HG03175 (cell line): Measurements from ENCODE around the gene PDLIM4.

Experiments used
- ATAC-seq: cut with Tn5 transposase; IDR thresholded peaks from one replicate; pipeline ENCODE4 v1.9.1; 2021; ENCODE audit warnings: mild to moderate bottlenecking, moderate library complexity; ENCODE audit not compliant: unreplicated experiment

Gene PDLIM4

DNA sequence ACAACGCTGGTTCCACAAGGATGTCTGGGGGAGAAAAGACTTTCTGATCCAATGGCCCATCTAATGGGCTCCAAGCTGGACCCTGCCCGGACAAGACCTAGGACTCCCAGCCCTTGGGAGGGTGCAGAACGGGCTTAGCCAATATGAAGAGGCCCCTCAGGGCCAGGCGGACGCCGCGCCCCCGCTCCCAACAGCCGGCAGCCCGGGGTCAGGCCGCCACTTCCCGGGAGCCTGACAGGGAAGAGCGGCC, 30.3 kb upstream of the PDLIM4 start:
- no peak for ATAC-seq

DNA sequence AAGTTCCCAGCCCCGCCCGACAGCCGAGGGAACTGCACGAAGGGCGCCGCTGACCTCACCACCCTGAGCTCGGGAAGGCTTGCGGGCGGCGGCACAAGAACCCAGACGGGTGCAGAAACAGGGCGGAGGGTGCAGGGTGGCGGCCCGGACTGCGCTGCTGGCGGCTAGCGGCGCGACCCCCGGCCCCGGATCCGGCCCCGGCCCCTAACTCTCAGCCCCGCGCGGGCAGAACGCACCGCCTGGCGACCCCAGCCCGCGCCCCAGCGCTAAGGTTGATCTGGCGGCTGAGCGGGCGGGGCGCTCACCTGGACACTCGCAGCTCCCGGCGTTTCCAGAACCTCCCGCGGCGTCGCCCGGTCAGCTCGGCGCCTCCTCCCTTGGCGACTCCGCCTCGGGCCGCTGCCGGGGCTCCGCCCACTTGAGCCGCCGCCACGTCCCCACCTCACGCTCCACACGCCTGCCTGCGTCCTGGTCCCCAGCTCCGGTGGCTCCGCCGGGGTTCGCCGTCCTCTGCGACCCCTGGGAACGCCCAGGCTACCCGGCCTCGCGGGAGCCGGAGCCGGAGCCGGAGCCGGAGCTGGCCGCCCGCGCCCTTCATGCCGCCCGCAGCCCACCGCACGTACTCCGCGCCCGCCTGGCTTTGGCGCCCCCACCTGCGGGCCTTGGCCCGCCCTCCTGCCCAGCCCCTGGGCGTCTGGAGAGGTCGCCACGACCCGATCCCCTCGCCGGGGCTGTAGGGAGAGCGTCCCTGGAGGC, 29.8 kb upstream of the PDLIM4 start, which contains the start of gene P4HA2:
Gene P4HA2, minus strand, starts transcription at position 369 of the 756 bp plus-strand sequence. CDS start 9,227 bp downstream, outside the sequence.
- peak; percentile 89 for ATAC-seq

DNA sequence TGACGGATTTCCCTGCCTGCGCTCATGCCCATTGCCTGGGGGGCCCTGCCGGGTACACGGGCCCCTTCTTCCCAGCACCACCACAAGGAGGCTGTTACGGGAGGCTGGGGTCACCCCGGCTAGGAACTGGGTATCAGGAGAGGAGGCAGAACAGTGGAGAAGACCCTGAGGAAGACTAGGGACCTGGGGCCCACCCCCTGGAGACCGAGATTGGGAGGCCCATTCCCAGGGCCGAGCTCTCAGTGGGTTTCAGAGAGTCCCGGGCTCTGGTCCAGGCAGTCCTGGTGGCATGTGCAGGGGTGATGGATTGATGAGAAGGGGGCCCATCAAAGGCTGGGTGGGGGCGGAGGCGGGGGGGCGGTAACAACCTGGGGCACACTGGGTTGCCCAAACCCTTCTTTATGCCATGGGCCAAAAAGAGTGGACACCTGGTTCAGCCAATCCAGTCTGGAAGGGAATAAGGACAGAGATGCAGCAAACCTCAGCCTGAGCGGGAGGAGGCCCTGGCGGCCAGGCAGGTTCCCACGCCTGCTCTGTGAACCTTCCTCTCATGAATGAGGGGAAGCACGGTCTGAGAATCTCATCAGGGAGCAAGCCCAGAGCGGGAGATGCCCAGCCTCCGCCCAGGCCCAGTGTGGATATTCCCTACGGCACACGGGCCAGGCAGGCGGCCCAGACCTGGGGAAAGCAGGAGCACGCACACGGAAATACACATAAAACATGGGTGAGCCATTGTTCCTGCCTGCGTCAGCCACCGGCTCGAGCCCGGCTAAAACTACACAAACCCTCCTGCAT, 29.1 kb upstream of the PDLIM4 start:
- no peak for ATAC-seq

DNA sequence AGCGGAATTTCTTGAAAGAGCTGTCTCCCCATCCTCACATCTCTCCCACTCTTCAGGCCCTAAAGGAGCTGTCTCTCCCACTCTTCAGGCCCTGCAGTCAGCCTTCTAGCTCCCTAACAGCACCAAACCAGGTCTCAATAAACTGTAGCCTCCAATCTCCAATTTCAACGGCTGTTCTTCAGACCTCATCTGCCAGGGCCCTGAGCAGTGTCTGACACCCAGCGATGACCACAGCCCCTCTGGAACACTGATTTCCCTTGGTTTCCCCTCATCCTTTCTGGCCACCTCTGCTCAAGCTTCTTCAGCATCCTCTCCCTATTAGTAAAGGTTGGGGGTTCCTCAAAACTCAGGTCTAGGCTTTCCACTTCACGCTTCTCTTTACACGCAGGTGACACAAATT, 28.3 kb upstream of the PDLIM4 start:
- no peak for ATAC-seq

DNA sequence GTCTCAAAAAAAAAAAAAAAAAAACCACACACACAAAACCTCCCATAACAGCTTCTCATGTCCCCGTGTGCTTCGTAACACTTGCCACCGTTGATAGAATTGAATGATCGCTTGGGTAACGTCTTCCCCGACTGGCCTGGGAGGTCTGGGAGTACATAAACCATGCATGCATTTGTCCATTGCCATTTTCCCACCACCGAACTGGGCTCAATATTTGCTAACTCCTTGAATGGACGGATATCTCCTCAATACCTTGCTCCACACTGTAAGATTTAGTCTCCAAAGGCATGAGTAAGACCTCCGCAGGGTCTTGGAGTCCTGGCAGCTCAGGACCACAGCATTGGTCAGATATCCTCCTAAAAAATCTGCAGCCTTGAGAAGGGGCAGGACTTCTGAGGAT, 26.6 kb upstream of the PDLIM4 start:
- no peak for ATAC-seq

DNA sequence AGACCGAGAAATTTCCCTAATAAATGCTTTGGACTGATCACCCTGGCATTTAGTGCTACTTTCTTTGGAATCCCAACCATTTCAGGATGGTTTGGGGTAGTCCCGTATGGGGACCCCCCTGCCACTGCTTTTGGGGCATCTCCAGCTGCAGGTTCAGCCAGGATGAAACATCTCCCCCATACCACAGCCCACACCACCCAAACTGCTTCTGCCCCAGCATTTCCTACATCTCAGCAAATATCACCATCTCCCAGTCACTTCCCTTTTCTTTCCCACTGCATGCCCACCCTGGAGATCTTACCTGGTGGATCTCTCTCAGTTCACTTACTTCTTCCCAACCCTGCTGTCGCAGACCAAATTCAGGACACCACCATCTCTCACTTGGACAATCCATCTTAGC, 25.0 kb upstream of the PDLIM4 start:
- no peak for ATAC-seq

DNA sequence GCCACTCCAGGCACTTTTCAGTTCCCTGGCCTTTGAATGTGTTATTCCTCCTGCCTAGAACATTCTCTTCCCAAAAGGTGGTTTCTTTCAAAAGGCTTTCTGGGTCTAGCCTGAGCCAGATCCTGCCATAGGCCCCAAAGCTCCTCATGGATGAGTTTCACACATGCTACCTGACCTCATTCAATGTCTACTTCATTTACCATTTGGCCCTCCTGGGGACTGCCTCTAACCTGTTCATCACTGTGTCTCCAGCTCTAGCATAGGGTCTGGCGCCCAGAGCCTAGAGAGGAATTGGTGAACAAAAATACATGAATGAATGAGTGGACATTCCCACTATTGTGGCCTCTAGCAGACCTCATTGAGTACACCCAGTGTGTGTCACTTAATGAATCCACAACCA, 24.4 kb upstream of the PDLIM4 start:
- no peak for ATAC-seq

DNA sequence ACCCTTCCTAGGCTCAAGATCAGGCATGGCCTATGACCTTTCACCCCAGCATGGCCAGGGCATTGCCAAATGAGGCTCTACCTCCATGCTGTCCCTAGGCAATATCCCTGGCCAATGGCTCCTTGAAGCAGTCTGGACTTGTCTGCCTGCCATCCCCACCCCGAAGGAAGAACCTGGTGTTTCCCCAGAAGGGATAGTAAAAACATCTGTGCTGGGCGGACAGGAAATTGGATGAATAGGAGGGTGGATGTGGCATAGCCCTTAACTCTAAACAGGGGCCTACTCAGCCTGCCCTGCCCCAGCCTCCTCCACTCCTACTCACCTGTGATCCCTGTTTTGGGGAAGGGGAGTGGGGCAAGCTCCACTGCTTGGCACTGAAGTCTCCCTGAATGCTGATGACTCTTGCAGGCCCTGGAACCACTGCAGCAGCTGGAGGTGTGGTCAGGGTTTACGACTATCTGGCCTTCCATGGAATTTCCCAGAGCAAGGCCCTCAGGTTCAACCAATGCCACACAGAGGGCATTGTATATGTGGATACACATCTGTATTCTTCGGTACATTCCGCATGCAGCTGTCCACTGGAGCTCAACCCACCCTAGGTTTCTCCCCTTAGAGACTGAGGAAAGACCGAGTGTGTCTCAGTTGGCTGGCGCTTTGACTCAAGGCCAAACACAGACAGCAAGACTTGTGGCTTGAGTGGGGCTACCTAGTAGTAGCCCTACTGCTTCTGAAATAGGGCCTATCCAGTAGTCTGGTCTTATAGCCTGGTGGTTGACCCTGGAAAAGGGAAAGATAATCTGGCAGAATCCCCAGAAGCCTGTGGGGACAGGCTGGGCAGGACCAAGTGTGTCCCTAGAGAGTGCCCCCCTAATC, 23.4 kb upstream of the PDLIM4 start:
- no peak for ATAC-seq

DNA sequence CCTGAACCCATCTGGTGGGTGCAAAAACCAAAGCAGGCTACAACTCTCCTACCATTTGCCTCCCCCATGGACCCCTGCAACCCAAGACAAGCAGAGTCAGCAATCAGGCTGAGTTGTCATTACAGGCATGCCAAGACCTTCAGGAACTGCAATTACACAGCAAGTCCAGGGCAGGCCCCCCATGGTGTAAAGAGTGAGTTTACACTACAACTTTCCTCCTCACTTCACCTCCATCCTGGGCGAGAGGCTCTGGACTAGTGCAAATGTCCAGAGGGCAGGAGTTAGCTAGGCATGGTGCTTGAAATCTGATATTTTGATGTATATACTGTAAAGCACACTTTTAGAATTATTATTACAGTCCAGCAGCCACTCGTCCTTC, 22.8 kb upstream of the PDLIM4 start:
- no peak for ATAC-seq

DNA sequence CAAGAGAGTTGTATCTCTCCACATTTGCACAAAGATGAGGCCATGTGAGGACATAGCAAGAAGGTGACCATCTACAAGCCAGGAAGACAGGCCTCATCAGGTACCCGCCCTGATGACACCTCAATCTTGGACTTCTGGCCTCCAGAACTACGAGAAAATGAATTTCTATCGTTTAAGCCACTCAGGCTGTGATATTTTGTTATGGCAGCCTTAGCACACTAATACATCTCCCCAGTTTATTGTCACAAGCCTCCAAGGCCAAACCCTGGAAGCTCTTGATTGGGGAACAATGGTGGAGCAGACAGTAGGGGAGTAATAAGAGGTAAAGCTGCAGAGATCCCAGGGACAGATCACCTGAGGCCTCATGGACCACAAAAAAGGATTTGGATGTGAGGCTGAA, 22.2 kb upstream of the PDLIM4 start:
- no peak for ATAC-seq

DNA sequence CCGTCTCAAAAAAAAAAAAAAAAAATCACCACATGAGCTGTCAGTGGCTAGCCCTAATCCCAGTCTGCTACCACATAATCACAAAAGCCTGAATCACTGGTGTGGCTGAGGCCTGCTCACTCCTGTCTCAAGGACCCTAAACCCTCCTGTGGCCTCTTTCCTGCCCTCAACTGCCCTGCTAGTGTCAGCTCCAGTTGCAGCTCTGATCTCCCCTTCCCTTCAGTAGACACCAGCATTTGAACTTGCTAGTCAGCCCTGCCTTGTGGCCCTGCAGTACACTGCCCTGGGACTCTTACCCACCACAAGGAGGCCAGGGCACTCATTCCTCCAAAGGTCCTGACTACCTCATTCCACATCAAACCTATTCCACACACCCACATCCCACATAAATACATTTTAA, 20.4 kb upstream of the PDLIM4 start:
- ATAC-seq, result no peak

DNA sequence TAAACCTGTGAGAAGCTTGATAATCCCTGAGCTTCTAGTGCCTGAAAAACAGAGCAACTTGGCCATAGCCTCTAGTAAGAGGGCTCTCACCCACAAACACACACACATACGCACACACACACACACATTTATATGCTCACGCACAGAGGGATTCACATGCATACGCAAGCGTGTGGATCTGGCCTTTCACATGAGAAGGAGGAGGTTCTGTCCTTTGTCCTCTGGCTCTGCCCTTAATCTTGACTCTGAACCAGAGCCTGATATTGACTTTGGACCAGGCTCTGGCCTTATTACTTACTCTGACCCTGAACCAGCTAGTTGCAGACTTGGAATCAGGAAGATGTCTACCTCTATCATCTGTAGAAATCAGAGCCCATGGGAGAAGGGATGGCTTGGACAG, 19.8 kb upstream of the PDLIM4 start:
- no peak for ATAC-seq

DNA sequence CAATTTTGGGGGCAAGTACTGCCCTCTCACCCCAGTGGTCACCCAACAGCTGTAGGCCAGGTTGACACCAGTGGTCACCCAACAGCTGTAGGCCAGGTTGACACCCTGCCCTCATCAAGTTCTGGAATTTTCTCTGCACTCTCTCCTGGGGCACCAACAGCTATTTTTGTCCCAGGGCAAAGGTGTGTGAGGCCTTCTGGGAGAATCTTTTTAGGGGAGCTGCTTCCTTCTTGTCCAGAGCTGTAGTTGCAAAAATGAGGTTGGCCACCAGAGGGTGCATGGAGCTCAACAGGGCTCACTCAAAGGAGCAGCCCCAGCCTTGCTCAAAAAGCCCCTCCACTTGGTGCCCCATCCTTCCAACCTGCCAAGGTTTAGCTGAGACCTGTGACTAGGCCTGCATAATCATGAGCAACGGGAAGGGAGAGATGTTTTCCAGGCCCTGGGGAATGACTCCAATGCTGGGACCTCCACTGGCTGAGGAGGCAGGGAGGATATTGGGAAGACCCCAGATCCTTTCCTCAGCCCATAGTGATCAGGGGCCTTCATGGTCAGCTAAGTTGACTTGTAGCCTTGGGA, 19.2 kb upstream of the PDLIM4 start:
- peak; percentile 78 for ATAC-seq

DNA sequence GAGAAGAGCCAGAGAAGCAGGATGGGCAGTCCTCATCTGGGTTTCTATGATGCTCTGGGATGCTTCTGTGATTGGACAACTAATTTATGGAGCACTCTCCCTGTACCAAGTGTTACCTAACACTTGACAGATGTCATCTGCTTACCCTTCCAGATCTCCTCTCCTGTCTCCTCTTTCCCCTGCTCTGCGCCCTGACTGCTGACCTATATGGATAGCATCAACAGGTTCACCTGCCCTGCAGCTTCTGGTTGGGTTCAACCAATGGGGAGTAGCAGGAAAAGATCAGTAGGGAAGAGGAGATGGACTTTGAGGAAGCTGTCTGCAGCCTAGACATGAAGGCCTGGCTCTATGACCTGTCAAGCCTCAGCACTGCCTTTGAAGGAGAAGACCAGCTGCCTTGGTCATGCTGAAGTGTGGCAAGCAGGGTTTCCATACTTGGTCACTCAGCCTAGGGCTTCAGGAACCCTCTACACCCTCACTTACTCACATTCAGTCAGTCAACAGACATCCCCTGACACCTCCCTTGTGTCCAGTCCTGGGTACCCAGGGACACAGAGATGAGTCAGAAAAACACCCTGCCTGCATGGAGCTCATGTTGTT, 18.5 kb upstream of the PDLIM4 start:
- no peak for ATAC-seq

DNA sequence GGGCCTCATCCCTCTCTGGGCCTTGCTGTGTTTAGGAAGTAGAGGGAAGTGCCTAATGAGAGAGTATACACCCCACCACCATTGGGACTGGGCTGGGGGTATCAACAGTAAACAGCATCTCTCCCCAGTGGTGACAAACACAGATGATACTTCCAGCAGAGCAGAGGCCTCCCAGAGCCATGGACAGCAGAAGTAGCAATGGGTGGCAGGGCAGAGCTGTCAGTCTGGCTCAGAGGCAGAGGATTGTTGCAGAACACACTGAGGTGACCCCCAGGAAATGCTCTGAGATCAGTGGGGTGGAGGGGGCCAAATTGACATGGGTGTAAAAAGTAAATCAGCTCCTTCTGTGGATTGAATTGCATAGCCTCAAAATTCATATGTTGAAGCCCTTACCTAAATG, 17.7 kb upstream of the PDLIM4 start:
- ATAC-seq, result no peak

DNA sequence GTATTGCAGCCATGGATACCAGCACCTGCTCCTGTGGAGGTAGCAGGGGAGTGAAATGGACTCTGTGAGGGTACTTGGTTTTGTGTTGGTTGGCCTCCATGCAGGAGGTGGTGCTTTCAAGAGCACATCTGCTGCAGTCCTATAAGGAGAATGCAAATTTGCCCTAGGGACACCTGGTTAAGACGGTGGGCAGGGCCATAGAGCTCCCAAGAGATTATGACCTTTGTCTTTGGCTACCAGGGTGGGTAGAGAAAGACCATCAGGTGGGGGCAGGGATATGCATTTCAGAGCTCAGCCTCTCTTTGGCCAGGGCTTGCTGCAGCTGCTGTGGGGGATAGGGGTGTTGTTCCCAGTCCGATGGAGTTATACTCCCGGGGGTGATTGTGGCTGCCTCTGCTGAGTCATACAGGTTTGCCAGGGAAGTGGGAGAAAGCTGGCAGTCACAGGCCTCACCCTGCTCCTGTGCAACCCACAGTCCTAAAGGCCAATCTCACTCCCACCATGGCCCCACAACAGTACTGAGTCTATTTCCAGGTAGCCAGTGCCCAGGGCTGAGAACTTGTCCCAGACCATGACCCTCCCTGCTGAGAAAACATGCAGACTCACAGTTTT, 14.0 kb upstream of the PDLIM4 start:
- no peak for ATAC-seq

DNA sequence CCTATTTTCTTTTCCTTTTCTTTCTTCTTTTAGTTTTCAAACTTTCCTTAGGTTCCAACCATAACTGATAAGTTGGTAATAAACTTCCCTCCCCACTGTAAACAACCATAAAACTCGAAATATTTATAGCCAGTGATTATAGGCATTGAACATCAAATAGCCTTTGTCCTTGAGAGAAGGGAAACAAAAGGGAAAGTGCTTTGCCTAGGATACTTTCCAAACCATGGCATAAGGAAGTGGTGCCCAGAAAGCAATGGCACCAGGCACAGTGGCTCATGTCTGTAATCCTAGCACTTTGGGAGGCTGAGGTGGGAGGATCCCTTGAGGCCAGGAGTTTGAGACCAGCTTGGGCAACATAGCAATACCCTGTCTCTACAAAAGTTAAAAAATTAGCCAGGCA, 11.9 kb upstream of the PDLIM4 start:
- no peak for ATAC-seq

DNA sequence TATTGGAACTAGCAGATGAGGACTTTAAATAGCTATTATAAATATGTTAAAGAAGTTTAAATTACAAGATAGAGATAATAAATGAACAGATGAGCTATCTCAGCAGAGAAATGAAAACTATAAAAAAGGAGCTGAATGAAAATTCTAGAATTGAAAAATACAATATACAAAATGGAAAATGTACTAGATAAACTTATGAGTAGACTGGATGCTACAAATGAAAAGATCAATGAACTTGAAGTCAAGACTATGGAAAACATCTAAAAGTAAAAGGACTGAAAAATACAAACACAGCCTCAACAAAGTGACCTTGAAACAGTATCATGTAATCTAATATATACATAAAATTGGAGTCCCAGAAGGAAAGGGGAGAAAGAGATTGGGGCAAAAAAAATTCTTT, 10.7 kb upstream of the PDLIM4 start:
- no peak for ATAC-seq

DNA sequence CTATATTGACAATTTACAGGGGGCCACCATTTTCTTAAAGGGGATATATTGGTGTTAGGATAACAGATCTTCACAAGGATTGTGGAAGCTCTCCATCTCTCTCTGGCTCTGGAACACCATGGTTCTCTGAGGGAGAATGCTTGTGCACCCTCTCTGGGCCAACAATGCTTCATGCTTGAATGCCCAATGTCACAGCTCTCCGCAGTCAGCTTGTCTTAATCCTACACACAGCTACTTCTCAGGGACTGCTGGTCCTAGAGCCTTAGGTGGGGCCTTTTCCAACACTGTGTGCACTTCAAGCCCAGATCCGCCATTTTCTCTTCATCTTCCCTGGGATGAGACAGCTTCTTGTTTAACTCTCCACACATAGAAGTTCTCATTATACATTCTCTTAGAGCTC, 6.9 kb upstream of the PDLIM4 start:
- ATAC-seq, result no peak

DNA sequence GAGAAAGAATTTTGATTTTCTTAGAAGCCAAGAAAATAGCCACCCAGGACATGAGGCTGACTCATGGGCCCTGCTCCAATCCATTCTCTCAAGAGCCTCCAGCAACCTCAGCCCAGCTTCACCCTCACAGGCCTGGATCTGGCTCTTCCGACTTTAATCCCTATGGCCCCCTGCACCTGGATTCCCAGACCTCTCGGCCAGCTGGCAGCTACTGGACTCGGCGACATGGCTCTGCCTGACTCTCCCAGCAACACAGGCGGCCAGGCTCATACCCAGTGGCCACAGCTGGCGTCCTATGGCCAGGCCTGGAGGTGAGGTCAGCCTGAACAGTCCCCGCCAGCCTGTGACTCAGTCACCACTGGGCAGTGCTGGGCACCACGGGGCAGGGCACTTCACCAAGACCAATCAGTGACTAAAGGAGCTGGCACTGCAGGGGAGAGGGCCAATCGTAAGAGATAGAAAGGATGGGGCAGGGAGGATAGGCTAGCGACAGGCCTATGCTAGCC, 6.2 kb upstream of the PDLIM4 start:
- ATAC-seq, result no peak
